GM12872 (cell line): ENCODE data around the gene ACRBP.

Experiments used
- CTCF ChIP-seq: IDR thresholded peaks from 3 replicates; pipeline ENCODE4 v1.5.1; 2011; ENCODE audit warnings: low read depth, mild to moderate bottlenecking, low read length, moderate library complexity; ENCODE audit not compliant: insufficient read depth

The ACRBP gene

GRCh38 chr12:6647083-6647604 is at the start of gene ACRBP:
ACRBP (minus strand) TSS chr12:6647432; CDS start chr12:6647366, 66 bp downstream.
- no peak for TF ChIP-seq CTCF

GRCh38 chr12:6695313-6696045 is 48.2 kb upstream of the ACRBP start:
- TF ChIP-seq CTCF = no peak

- TF ChIP-seq CTCF = no peak
These were observed 47.5 kb upstream of the ACRBP start for GRCh38 chr12:6694701-6695100.

- no peak for TF ChIP-seq CTCF
These were observed 46.7 kb upstream of the ACRBP start for GRCh38 chr12:6693832-6694355.

GRCh38 chr12:6692888-6693287 is 45.7 kb upstream of the ACRBP start:
- TF ChIP-seq CTCF = no peak

- no peak for TF ChIP-seq CTCF
These were observed 44.2 kb upstream of the ACRBP start for GRCh38 chr12:6691473-6691872.

GRCh38 chr12:6688999-6689882 is 42.0 kb upstream of the ACRBP start, which contains the start of gene ZNF384:
ZNF384 (minus strand) TSS chr12:6689375; CDS start chr12:6679520, 9,855 bp downstream.
- TF ChIP-seq CTCF = no peak
